ENCODE data around the gene SPATA17.
"Not testable (repeated sequence)": the region's sequence is repeated elsewhere in the genome, so short reads cannot be mapped to it uniquely, and the experiment has no call there.

Gene SPATA17, protein sequence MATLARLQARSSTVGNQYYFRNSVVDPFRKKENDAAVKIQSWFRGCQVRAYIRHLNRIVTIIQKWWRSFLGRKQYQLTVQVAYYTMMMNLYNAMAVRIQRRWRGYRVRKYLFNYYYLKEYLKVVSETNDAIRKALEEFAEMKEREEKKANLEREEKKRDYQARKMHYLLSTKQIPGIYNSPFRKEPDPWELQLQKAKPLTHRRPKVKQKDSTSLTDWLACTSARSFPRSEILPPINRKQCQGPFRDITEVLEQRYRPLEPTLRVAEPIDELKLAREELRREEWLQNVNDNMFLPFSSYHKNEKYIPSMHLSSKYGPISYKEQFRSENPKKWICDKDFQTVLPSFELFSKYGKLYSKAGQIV

DNA sequence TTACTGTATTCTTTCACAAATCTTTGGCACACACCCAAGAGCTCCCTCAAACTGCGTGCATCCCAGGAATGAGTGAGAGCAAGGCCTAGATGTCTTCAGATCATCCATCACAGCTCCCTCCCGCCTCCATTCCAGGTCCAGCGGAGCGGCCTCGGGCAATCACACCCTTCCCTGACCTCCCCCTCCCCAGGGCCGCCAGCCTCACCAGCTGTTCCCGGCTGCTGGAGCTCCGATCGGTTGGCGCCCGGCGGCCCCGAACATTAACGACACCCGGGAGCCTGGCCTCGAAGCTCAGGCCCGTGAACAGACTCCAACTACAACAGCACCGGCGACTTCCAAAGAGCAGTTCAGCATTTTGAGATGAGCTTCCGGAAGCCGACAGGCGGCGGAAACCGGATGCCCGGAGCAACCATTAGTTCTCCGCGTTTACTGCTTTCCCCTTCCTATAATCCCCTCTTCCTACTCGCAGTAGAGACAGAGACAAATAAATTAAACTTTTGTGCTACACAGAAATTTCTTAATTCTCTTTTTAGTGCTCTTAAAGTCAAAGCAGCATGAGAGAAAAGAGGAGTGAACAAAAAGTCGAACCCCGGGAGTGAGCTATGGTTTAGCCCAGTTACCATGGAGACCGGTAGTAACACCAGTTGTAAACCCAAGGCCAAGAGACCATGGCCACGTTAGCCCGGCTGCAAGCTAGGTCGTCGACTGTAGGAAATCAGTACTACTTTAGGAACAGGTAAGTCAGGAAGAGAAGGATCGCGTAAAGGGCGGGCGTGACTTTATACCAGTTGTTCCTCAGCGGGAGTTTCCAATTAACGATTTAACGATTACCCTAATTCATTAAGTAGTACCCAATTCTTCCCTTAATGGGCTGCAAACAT, at the start of gene SPATA17, which contains the start of gene GPATCH2:
Gene SPATA17, plus strand, starts transcription at position 634 of the 881 bp plus-strand sequence. Its CDS starts 35 bp downstream, at position 669.
Gene GPATCH2, minus strand, starts transcription at position 380 of the 881 bp plus-strand sequence. Its CDS starts 119 bp downstream, at position 261.
- TF ChIP-seq, protein P1, sequence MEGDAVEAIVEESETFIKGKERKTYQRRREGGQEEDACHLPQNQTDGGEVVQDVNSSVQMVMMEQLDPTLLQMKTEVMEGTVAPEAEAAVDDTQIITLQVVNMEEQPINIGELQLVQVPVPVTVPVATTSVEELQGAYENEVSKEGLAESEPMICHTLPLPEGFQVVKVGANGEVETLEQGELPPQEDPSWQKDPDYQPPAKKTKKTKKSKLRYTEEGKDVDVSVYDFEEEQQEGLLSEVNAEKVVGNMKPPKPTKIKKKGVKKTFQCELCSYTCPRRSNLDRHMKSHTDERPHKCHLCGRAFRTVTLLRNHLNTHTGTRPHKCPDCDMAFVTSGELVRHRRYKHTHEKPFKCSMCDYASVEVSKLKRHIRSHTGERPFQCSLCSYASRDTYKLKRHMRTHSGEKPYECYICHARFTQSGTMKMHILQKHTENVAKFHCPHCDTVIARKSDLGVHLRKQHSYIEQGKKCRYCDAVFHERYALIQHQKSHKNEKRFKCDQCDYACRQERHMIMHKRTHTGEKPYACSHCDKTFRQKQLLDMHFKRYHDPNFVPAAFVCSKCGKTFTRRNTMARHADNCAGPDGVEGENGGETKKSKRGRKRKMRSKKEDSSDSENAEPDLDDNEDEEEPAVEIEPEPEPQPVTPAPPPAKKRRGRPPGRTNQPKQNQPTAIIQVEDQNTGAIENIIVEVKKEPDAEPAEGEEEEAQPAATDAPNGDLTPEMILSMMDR (conservative IDR thresholded peaks at IDR 0.05), result no peak; the same call in 1 of the 2 replicates
- TF ChIP-seq ZFX (IDR thresholded peaks at IDR 0.05), result peak; percentile 69
- peak within 1 kb of the TSS; percentile 96 for H3K27ac ChIP-seq

DNA sequence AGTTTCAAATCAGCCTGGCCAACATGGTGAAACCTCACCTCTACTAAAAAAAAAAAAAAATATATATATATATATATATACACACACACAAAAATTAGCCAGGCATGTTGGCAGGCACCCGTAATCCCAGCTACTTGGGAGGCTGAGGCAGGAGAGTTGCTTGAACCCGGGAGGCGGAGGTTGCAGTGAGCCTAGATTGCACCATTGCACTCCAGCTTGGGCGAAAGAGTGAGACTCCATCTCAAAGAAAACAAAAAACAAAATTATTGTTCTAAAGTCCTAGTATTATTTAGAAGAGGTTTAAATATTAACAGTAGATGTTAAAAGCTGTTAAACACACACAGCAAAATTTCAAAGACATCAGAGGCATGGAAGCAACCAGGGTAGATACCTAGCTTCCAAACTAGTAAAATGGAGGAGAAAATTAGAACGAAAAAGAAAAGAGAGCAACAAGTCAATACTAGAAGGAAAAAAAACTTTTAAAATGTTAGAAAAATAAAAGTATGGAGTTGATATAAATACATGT, 46.8 kb upstream of the SPATA17 start:
- not testable (repeated sequence) for H3K27ac ChIP-seq

DNA sequence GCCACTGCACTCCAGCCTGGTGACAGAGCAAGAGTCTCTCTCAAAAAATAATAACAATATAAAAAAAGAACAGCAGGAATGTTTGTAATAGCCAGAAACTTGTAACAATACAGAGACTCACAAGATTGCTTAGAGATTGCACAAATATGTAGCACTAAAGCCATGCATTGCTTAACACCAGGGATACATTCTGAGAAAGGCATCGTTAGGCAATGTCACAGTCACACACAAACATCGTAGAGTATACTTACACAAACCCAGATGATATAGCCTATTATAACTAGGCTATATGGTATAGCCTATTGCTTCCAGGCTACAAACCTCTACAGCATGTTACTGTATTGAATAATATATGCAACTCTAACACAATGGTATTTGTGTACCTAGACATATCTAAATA, 45.6 kb upstream of the SPATA17 start:
- TF ChIP-seq, protein P1 (conservative IDR thresholded peaks at IDR 0.05), result no peak
- no peak for TF ChIP-seq ZFX (IDR thresholded peaks at IDR 0.05)
- H3K27ac ChIP-seq, result no peak overlapping the region

DNA sequence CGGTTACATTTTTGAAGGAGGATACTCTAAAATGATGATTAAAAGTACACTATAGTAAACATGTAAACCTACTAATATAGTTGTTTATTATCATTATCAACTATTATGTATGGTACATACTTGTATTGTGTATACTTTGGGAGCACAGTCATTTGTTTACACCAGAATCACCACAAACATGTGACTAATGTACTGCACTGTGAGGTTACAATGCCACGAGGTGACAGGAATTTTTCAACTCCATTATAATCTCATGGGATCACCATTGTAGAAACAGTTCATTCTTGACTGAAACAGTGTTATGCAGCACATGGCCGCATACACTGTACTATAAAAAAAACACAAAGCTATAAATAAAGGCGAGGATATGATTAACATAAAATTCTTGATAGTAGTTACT, 44.6 kb upstream of the SPATA17 start:
- TF ChIP-seq, protein P1 (conservative IDR thresholded peaks at IDR 0.05), result no peak
- no peak for TF ChIP-seq ZFX (IDR thresholded peaks at IDR 0.05)
- H3K27ac ChIP-seq, result no peak overlapping the region

DNA sequence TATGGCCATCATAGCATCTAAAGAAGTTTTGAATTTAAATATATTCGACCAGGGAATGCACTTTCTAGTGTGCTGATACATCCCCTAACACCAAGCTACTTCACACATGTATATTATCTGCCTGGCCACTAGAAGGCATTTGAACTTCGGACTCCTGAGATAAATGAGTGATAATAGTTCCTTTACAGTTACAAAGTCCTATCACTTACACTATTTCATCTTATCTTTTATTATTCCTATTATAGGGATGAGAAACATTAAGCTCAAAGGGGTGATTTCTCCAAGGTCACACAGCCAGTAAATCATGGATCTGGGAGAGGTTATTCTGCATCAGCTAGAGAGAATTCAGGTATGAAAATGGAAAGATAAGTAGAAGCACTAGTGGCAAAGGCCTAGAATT, 40.5 kb upstream of the SPATA17 start:
- H3K27ac ChIP-seq, result no peak overlapping the region
- no peak for TF ChIP-seq ZFX (IDR thresholded peaks at IDR 0.05)
- TF ChIP-seq, protein P1 (conservative IDR thresholded peaks at IDR 0.05), result peak; percentile 20; the same call in 1 of the 2 replicates

DNA sequence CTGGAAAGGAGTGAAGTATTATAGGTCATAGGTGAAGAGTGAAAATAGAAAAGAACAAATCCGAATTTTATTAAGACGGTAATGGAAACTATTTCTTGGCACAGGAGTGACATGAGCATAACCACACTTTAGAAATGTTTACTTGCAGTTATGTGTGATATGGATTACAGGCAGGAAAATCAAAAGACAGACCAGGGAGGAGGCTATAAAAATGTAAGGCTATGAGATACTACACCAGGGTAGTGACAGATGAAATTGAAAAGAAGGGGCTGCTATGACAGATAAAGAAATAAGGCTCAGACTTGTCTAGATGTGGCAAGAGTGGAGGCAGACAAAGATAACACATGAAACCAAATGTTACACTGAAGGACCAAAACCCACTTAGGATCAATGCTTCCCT, 32.0 kb upstream of the SPATA17 start:
- TF ChIP-seq ZFX (IDR thresholded peaks at IDR 0.05), result no peak
- TF ChIP-seq, protein P1 (conservative IDR thresholded peaks at IDR 0.05), result no peak
- H3K27ac ChIP-seq, result no peak overlapping the region

DNA sequence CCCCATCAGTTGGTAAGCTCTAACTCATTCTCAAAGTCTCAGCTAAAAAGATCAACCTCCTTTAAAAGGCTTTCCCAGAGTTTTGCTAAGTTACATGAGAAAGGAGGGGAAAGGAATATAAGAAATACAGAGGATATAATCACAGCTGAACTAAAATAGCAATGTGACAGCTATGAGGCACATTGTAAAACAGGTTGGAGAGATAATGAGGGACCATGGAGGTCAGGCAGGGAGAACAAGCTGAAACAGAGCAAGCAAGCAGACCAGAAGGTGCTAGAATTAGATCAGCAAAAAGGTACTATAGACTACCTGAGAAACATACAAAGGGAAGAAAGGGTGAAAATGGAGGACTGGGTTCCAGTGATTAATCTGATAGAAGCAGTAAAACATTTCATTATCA, 28.8 kb upstream of the SPATA17 start:
- TF ChIP-seq ZFX (IDR thresholded peaks at IDR 0.05), result no peak
- TF ChIP-seq, protein P1 (conservative IDR thresholded peaks at IDR 0.05), result no peak
- H3K27ac ChIP-seq, result no peak overlapping the region
